ENCODE data around the gene INKA2. TPM values are rescaled to one million over a fixed set of nuclear protein-coding genes. Genes with fewer than 3 reads are reported as not detected.

Gene INKA2
- 1.0 and 4.7 TPM in 2 replicates for total RNA-seq

DNA sequence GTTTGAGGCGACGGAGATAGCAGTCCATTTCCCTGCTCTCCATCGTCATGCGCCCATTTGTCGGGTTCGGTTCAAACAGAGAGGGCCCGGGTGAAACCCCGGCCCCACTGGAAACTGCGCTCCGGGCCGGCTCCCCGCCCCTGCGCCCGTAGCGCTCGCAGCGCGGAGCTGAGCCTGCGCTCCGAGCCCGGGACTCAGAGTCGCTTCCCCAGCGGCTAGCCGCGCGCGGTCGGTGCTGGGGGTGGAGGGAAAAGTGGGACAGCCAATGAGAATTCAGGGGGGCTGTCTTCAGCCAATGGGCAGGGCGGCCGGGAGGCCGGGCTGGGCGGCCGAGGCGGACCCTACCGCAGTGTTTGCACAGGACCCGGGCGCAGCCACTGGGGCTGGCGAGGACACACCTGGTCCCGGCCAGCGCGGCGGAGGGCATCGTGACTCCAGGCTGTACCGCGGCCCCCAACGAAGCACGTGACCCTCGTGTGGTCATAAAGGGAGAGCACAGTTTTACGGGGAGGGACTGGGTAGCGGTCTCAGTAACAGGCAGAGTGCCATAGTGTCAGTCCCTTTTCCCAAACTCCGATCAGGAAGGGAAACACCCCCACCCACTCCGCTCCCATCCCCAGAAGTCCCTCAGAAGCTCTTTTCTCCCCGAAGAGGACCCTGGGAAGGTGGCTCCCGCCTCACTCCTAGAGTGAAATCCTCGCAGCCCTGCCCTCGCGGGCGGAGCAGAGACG is at the start of gene INKA2:
Gene INKA2 (minus strand): TSS at position 202 of the 731 bp plus-strand sequence. CDS start 153 bp downstream, at position 49.
- DNase-seq (ENCODE audit: low read depth): peak; percentile 55

DNA sequence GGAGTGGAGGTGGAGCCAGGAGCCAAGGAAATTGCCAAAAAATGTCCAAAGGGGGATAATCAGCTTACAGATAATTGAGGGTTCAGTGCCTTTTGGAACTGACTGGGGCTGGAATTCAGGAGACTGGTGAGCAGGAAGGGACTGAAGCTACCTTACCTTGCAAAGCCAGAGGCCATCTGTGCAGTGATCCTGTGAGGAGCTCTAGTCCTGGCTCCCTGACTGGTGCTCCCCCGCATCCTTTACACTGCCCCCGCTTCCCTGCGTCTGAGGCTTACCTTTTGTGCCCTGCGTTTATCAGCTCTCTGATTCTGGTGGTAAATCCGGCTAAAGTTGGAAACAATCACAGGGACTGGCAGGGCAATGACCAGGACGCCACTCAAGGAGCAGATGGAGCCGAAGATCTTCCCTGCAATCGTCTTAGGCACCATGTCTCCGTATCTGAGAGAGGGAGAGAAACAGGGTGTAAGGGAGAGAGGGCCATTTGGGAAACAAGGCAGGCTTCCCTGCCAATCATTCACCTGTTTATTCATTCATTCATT is 47.5 kb upstream of the INKA2 start:
- DNase-seq (ENCODE audit: low read depth): no peak

DNA sequence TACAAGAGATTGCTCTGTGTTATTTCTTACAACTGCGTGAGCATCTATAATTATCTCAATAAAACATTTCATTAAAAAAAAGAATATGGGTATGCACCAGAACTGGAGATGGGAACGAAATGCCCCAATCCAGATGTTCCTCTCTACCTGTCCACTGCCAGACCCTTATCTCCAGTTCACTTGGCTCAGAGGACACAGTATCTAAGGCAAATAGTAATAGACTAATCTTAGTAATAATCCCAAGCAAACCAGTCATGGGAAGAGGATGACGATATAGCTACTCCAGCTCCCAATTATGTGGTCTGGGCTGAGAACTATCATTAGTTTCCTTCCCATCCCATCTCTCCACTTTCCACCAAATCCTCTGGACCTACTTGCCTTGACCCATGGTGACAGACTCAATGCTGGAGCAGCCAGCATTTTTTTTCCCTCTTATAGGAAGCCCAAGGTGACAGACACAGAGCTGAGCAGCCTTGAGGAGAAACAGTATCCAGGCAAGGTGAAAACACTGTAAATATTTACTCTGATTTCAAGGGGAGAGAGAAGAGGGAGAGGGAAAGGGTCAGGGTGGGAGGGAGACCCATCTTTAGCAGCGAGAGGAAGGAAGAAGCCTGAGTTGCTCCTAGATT is 45.2 kb upstream of the INKA2 start:
- DNase-seq (ENCODE audit: low read depth): no peak

DNA sequence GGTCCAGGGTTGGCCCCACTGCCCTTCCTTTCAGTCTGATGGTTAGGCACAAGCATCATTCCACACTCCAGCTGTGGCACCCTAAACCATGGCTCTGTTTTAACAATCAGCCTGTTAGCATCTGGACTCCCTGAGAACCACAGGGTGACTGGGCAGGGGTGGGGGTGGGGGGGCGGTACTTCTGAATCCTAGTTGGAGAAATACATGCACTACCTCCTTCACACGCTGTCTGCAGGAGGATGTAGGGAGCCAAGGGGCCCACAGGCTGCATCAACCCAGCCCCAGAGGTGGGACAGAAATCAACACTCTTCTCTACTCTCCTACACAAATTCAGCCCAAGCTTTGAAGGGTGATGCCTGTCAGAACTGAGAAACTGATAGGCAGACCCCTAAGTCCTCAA is 40.4 kb upstream of the INKA2 start:
- DNase-seq (ENCODE audit: low read depth): no peak

DNA sequence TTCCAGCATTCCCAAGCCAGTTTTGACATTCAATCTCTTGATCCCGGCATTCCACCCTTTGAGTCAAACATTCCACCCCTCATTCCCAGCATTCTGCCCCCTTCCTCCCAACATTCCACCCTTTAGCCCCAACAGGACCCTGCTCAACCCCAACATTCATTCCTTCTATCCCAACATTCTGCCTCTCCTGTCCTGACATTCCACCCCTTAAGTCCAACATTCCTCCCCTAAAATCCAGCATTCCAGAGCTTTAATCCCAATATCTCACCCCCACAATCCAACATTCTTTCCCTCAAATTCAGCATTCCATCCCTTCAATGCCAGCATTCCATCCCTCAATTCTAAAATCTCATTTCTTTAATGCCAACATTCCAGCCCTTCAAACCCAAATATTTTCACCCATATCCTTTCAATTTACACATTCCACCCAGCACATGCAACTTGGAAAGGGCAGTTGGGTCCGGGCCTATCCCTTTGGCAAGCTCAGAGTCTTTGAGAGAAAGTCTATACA is 39.4 kb upstream of the INKA2 start:
- DNase-seq (ENCODE audit: low read depth): no peak

DNA sequence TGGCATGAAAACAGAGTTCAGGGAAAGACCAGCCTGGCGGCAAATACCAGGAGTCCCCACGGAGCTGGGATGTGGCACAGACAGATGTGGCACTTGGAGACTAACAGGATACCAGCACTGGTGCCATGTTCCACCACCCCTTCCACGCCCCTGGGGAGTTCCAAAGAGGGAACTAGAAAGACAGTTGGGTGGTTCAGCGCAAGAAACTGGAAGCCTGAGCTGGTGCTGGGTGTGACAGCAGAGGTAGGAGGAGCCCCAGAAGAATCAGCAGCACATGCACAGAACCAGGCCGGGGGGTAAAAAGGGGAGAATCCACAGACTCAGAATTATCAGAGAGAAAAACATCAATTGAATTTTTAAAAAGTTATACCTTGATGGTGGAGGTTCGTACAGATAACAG is 38.9 kb upstream of the INKA2 start:
- DNase-seq (ENCODE audit: low read depth): no peak

DNA sequence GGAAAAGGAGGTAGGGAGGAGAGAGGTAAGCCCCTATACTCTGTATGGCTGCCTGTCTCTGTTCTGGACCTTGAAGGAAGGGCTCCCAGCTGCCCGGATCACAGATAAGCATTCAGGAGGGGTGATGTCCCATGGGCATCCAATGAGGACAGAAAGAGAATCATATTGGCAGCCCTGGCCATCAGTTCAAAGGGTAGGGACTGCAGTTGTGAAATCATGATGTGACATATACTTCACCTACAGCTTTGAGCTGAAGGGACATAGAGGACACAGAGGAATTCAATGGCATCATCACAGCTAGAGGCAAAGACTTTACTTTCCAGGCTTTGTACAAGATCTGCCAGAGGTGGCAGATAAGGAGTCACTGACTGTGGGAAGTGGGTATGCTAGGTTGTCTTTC is 38.1 kb upstream of the INKA2 start:
- DNase-seq (ENCODE audit: low read depth): no peak

DNA sequence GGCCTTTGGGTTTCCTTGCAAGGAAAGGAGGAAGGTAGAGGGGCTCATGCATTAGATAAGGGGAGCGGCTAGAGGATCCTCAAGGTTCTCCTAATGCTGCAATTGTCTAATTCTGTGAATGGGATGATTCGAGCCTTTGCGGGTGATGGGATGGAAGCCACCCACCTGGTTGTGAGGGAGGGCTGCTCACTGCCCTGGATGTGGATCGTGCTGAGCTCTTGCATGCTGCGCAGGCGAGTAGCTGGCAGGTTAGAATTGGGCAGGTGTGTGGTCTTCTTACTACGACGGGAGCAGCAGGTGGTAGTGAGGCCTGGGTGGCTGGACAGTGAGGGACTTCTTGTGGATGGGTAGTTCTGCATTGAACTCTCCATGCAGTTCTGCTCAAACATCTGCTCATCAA is 37.7 kb upstream of the INKA2 start:
- DNase-seq (ENCODE audit: low read depth): no peak

DNA sequence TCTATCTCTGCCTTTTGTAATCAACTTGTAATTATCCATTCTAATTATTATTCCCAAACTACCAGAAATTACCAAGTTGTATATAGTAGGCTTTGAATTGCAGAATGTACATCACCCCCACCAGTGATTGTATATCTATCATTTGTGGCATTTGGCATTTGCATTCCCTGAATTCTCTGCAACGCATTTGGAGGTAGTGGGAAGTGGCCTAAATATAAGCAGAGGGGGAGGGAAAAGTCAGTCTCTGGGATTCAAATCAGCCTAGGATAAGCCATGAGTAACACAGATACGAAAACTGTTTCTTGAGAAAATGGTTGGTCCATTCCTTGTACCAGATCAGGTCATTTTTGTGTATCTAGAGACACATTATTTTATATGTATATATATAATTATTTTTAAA is 37.2 kb upstream of the INKA2 start:
- no peak for DNase-seq (ENCODE audit: low read depth)

DNA sequence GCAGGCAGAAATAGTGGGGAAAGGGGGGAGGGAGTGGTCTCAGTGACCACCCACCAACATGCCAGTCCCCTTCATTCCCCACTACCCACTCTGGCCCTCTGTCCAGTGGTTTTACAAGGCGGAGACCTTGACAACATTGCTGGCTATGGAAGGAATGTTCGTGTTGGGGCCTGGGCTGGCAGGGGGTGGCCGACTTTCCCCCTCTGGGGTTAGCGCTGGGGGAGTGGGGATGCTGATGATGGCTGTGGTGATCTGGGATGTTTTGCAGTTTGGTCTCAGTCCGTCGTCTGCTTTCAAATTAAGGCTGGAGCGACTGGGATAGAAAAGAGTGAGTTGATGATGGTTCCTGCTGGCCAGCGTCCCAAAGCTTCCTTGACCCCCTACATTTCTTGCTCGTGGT is 36.8 kb upstream of the INKA2 start:
- no peak for DNase-seq (ENCODE audit: low read depth)

DNA sequence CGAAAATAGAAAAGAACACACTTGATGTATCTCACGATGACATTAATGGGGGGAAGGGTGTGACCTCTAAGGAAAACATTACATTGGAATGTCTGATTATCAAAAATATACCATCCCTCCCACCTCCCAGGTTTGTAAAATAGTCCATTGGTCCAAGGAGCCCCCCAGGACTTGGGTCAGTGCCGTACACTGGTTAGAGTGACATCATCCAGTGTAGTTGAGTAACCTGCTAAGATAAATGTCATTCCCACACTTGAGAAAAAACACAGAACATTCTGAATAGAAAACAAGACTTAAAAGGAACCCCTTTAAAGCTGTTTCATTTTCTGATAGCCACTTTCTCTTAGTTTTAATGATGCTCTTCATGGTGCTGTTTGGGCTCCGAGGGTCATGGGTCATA is 31.7 kb upstream of the INKA2 start:
- no peak for DNase-seq (ENCODE audit: low read depth)

DNA sequence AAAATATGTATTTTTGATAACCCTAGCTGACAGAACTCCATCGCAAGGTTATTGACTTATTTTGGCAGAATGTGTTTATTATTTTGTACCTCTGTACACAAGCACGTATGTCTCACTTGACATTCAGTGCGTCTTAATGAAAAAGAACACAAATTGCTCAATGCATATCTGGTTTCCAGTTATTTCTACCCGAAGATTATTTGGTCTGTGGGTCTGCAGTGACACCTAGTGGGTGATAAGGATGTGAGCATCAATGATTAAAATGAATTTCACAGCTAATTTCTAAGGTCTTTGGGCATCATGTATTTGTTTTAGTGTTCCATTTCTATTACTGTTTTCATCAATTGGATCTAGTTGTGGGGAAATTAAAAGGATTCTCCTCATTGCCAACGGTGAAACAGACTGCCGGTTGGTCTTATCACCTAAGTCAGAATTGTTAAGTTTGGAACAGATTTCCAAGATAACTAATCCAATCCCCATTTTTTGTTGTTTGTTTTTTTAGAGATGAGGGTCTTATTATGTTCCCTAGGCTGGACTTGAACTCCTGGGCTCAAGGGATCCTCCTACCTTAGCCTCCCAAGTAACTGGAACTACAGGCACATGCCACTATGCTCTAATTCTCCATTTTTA is 30.4 kb upstream of the INKA2 start:
- peak; percentile 77 for DNase-seq (ENCODE audit: low read depth)

DNA sequence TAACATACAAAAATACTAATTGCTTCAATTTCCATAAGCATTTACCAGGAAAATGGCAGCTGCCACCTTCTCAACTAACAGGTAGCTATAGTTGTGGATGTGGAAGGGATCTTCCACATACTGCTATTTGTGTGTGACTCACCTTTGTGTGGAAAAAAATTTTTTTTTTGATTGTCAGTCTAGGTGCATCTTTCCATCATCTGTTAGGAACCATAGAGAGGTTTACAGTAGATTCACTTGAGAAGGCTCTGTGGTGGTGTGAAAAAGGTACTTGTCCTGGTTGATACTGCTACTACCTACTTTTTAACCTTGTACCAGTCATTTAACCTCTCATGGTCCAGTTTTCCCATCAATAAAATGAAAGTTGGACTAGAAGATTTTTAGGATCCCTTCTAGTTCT is 29.4 kb upstream of the INKA2 start:
- DNase-seq (ENCODE audit: low read depth): no peak

DNA sequence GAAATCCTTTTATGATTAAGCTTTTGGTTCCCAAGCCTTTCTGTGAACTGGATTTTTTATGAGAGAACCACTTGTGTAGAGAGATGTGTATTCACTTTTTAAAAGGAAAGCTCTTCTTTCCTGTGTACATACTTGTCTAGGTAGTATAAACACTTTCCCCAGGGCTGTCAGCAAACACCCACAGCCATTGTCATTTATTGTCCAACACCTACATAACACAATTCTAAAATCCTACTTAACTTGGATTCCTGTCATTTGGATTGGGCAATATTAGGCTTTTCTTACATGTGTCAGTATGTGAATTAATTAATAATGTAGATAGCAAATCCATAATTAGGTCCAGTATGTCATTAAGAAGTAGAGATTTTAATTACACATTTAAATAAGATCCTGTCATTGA is 28.8 kb upstream of the INKA2 start:
- DNase-seq (ENCODE audit: low read depth): no peak

DNA sequence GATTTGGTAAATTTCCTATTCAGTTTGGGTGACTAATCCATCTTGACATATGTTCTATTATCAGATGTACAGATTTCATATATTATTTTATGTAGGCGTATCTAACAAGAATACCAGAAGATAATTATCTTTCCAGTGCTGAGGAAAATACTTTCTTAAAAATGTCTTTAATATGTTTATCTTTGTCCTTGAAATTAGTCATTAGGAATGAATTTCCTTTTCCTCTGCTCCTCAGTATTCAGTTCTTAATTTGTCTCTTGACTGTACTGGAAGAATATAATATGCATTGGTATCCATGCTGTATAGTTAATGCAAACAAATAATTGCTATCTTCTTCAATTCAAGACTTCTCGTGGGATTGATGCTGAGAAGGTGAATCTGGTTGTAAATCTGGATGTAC is 23.1 kb upstream of the INKA2 start:
- DNase-seq (ENCODE audit: low read depth): no peak

DNA sequence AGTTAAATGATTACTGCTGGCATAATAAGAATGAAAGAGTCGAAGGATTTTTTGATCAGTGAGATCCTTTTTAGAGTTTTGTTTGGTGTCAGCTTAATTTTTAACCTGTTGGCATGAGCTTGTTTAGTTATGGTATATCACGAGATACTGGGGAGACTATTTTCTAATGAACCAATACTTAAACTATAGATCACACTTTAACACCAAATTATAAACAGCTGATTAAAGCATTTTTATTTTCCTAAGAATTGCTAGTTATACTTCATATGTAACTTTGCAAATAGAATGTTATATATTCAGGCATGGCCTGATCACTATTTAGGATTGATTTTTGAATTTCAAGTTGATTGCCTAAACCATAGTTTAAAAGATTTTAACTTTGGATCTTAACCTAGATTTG is 22.5 kb upstream of the INKA2 start:
- no peak for DNase-seq (ENCODE audit: low read depth)

DNA sequence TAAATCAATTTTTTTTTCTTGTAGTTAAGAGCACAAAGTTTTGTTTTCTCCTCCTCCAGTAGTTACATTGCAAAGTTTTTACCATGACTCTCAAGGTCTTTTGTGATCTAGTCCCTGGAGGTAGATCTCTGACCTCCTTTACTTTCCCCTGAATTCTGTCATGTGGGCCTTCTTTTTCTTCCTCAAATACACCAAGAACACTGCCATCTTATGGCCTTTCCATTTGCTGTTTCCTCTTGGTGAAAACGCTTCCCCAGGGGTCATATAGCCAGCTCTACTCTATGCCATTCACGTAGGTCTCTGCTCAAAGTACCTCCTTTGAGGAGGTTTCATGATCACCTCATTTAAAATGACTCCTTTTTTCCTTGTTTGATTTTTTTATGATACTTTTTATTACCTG is 19.2 kb upstream of the INKA2 start:
- no peak for DNase-seq (ENCODE audit: low read depth)

DNA sequence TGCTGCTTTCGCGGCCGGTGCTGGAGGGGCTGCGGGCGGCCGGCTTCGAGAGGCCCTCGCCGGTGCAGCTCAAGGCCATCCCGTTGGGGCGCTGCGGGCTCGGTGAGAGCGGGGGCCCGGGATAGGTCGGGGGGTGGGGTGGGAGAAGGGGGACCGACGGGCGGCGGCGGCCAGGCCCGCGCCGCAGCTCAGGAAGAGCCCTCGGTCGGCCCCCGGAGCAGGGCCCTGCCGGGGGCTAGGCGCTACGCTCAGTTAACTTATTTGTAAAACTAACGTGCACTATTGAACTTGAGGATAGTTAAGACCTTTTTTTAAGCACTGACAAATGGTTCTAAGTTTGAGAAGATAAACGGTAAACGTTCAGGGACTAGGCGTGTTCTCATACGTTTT is 16.9 kb upstream of the INKA2 start:
- DNase-seq (ENCODE audit: low read depth): no peak

DNA sequence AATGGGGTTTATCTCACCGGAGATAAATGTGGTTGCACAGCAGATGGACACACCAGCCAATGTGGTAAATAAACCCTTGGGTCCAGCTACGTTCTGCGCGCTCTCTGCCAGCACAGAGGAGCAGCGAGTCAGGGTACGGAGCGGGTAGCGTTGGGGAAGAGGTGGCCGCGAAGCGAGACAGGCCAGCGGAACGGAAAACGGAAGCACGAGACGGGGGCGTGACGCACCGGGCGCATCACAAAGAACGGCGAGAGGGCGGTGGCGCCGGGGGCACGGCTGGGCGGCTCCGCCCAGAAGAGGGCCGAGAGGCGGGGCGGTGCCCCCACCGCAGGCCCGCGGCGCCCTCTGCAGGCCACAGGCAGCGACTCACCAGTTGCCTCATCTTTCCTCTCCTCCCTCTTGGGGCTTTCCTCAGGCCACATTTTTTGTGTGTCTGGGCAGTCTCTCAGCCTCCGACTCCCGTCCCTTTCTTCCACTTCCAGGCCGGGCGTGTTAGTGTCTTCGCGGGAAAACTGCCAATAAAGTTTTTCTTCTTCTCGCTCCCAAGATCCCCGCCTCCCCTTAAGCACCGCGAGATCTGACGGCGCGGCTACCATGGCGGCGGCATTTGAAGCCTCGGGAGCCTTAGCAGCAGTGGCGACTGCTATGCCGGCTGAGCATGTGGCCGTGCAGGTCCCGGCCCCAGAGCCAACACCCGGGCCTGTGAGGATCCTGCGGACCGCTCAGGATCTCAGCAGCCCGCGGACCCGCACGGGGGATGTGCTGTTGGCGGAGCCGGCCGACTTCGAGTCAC is 16.3 kb upstream of the INKA2 start, which contains the start of gene DDX20:
Gene DDX20 (plus strand): TSS at position 571 of the 793 bp plus-strand sequence. CDS start 24 bp downstream, at position 595.
- DNase-seq (ENCODE audit: low read depth): peak; percentile 95

DNA sequence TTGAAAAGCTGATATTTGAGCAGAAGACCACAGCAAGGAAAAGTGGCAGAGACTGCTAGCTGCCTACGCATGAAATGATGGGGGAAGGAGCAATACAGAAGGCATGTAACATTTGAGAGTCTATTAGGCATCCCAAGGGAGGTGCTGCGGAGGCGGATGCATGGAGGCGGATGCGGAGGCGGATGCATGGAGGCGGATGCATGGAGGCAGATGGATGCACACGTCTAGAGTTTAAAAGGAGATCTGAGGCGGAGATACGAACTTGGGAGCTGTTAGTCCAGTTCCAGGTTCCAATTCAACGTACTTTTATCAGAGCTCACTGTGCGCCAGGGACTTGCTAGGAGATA is 15.8 kb upstream of the INKA2 start:
- no peak for DNase-seq (ENCODE audit: low read depth)

DNA sequence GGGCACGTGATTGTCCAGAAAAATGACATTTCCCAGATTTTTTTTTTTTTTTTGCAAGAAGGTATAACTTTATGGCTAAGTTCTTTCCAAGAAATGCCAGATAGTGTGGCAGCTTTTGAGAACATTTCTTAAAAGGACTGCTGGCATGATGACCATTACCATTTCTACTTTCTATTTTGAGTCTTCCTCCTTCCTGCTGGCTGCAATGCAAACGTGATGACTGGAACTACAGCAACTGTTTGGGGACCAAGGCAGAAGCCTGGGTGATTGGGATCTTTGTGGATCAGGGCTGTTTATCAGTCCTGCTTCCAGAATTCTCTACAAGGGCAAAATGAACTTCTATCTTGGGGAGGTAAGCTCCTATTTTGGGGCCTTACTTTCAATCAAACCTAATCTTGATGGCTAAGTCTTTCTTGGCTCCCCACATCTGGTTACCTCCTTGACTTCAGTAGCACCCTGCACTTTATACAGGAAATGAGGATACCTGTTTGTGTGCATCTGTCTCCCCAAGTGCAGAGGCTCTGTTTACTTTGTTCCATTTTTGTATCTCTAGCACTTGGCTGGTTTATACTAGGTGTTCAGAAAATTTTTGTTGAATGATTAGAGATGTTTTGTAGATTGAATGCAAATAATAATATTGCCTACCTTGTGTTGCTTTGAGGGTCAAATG is 12.8 kb upstream of the INKA2 start:
- no peak for DNase-seq (ENCODE audit: low read depth)

All from renal cortical epithelial cell (primary cell).